ENCODE measurements around the gene CST9.
"Not testable (repeated sequence)": the region's sequence is repeated elsewhere in the genome, so short reads cannot be mapped to it uniquely, and the experiment has no call there.

CST9 gene

DNA sequence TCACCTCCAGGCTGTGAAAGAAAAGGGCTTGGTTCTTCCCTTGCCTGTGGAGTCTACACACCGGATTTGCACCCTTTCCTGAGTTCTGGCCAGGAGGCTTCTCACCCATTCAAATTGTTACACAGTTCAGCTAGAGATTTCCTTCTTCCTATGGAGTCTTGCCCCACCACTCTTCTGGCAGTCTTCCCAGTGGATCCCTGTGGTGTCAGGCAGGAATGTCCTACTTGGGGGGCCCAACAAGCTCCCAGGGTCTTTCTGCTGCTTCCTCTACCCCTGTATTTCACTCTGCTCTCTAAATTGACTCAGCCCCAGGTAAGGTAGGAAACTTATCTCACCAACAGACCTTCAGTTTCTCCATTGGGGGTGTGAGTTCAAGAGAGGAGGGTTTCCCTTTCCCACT, 23.4 kb downstream of the CST9 start:
- Histone ChIP-seq H3K4me3 (ENCODE audit: low read depth, low read length) (no peak overlapping the region), H3K27me3 (no peaks in the 10 kb centered on the region), H3K9me3 (no peaks in the 10 kb centered on the region), H3K36me3 (no peaks in the 10 kb centered on the region), H3K4me1 (no peaks in the 10 kb centered on the region)
- no peak for TF ChIP-seq CTCF (IDR thresholded peaks at IDR 0.05; ENCODE audit: low read depth, low read length)
- DNase-seq: no peak

- DNase-seq; H3K4me3 ChIP-seq (ENCODE audit: low read depth, low read length); H3K4me1 ChIP-seq; H3K9me3 ChIP-seq; H3K27me3 ChIP-seq; H3K36me3 ChIP-seq: not testable (repeated sequence)
Measured at GRCh38 chr20:23581833-23582232, 23.9 kb downstream of the CST9 start.

DNA sequence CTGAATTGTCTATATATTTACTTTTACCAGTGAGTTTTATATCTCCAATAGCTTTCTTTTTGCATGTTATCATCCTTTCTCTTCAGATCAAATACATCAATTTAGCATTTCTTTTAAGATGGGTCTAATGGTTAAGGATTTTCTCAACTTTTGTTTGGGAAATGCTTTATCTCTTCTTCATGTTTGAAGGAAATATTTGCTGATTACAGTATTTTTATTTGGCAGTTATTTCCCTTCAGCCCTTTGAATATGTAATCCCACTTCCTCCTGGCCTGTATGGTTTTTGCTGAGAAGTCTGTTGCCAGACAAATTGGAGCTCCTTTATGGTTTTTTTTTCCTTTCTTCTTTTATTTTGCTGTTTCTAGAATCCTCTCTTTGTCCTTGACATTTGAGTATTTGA, 30.7 kb downstream of the CST9 start:
- no peak for DNase-seq
- H3K9me3 ChIP-seq: no peaks in the 10 kb centered on the region
- H3K27me3 ChIP-seq: no peaks in the 10 kb centered on the region
- TF ChIP-seq CTCF (IDR thresholded peaks at IDR 0.05; ENCODE audit: low read depth, low read length): no peak
- H3K4me1 ChIP-seq: no peaks in the 10 kb centered on the region
- no peaks in the 10 kb centered on the region for H3K36me3 ChIP-seq
- no peak overlapping the region for H3K4me3 ChIP-seq (ENCODE audit: low read depth, low read length)

DNA sequence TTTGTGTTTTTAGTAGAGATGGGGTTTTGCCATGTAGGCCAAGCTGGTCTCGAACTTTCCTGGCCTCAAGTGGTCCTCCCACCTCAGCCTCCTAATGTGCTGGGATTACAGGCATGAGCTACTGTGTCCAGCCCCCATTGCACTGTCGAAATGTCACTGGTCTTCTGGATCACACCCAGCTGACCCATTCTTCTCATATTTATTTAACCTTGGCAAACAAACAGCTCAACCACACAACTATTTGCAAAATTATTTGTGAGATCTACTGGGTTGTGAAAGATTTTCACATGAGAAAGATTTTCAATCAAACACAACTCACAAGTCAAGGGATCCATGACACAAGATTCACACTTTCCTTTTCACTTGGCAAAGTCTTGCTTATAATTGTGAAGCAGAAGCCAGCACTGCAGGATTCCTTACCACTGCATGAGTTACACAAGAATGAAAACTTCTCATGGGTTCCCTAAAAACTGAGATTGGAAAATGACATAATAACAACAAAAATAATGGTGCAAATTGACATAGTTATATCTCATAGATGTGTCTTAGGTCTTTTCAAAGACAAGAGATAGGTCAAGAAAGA, 35.4 kb downstream of the CST9 start:
- Histone ChIP-seq H3K4me3 (ENCODE audit: low read depth, low read length) (no peak overlapping the region), H3K9me3 (no peaks in the 10 kb centered on the region), H3K36me3 (no peaks in the 10 kb centered on the region), H3K27me3 (no peaks in the 10 kb centered on the region), H3K4me1 (no peaks in the 10 kb centered on the region)
- no peak for TF ChIP-seq CTCF (IDR thresholded peaks at IDR 0.05; ENCODE audit: low read depth, low read length)
- DNase-seq: no peak

DNA sequence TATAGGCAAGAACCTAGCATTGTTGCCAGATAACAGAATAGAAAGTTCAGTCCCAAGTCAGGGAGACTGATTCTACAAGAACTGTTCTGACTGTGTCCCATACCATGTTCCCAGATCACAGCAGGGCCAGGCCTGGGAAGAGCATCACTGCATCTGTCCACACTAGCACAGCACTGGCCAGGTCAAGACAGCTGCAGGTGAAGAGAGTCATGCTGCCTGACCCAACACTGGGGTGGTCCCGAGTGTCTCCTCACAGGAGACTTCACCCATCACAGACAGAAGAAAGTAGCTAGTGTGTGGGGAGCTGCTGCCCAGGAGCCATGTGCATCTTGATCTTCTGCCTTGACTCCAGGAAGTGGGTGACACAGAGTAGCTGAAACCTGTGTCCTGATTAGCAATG, 36.1 kb downstream of the CST9 start:
- no peak for TF ChIP-seq CTCF (IDR thresholded peaks at IDR 0.05; ENCODE audit: low read depth, low read length)
- Histone ChIP-seq H3K4me3 (ENCODE audit: low read depth, low read length) (no peak overlapping the region), H3K36me3 (no peaks in the 10 kb centered on the region), H3K4me1 (no peaks in the 10 kb centered on the region), H3K9me3 (no peaks in the 10 kb centered on the region), H3K27me3 (no peaks in the 10 kb centered on the region)
- no peak for DNase-seq

- no peak for TF ChIP-seq CTCF (IDR thresholded peaks at IDR 0.05; ENCODE audit: low read depth, low read length)
- H3K36me3 ChIP-seq: no peaks in the 10 kb centered on the region
- H3K4me1 ChIP-seq: no peaks in the 10 kb centered on the region
- no peak for DNase-seq
- no peak overlapping the region for H3K4me3 ChIP-seq (ENCODE audit: low read depth, low read length)
- no peaks in the 10 kb centered on the region for H3K9me3 ChIP-seq
- no peaks in the 10 kb centered on the region for H3K27me3 ChIP-seq
Measured at GRCh38 chr20:23568971-23569330, 36.8 kb downstream of the CST9 start.

Measured in BE2C (cell line).